Stimulated activated naive CD8-positive, alpha-beta T cell treated with anti-CD3 and anti-CD28 coated beads, Interleukin-15, Interleukin-2, amounts not matched to agents 100 U/mL and 50 U/mL, for 24 hours (primary cell): ENCODE results near the gene WDR36.

Source experiments
- ATAC-seq: fragments of 150-1000 bp; cut with Tn5 transposase; one replicate; pipeline ENCODE4 v1.10.0; 2021
- DNase-seq: peaks from one replicate; pipeline ENCODE4 v3.0.0; 2021

Gene WDR36

DNA sequence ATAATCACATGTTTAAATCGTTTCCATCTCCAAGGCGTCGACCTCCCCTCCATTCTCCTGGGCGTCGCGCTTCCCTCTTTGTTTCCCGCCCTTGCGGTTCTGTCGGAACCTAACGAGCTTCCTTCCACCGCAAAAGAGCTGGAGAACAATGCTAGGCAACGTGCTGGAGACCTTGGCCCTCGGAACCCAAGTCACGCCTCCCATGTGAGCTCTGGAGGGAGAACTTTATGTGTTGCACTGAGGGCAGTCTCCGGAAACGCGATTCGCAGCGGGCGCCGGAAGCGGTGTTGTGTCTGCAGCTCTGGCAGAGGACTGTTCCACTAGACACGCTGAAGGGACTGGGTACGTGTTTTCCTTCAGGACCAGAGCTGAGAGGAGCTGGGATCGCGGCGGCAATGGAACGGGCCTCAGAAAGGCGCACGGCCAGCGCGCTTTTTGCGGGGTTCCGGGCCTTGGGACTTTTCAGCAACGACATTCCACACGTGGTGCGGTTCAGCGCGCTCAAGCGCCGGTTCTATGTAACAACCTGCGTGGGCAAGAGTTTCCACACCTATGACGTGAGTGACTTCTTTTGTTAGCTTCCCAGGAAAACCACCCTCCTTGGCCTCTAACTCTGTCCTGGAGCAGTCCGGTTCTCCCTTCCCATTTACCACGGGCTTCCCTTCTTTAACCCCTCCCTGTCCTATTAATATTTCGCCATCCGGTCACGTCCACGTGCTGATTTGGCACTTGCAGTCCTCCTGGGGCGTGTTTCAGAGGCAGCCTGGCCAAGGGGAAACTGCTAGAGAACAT, at the start of gene WDR36:
TSS of gene WDR36 (plus strand) at position 287 of the 792 bp plus-strand sequence. CDS start at position 396, 109 bp downstream.
- DNase-seq (peak; percentile 90), ATAC-seq (peak; percentile 96)

DNA sequence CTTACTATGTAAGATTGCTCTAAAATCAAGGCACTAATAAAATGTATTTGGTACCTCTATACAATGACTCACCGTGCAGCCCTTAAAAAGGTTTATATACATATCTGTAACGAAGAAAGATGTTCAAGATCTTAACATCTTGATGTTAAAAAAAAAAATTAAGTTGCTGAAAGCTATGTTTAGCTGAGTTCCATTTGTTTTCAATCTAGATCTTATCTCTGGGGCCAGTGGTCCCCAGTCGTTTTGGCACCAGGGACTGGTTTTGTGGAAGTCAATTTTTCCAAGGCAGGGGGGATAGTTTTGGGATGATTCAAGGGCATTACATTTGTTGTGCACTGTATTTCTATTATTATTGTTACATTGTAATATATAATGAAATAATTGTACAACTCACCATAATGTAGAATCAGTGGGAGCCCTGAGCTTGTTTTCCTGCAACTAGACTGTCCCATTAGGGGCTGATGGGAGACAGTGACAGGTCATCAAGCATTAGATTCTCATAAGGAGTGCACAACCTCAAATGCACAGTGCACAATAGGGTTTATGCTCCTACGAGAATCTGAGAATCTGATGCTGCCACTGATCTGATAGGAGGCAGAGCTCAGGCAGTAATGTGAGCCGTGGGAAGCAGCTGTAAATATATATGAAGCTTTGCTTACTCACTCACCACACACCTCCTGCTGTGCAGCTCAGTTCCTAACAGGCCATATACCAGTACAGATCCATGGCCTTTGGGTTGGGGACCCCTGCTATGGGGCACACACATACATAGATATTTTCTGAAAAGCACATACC, 48.2 kb upstream of the WDR36 start:
- DNase-seq: no peak
- no peak for ATAC-seq

- DNase-seq: no peak
Observed at GRCh38 chr5:111058064-111058463, 34.1 kb upstream of the WDR36 start.

GRCh38 chr5:111060169-111060568, 32.0 kb upstream of the WDR36 start:
- ATAC-seq (no peak), DNase-seq (no peak)

More at GRCh38 chr5:111058064-111058463, 34.1 kb upstream of the WDR36 start:
- ATAC-seq: no peak

DNA sequence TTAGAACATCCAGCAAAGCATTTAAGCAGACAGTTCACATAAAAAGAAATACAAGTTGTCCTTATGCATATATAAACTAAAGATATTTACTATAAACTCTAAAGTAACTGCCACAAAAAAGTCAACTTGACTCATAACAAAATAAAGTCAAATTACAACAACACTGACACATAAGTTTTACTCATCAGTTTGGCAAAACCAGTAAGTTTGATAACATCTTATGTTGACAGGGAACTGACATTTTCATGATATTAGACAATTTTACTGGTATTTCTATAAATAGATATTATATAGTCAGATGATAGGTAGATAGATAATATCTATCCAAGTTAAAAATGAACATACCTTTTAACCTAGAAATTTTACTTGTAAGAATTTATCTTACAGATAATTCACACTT, 30.5 kb upstream of the WDR36 start:
- ATAC-seq: no peak
- DNase-seq: no peak

GRCh38 chr5:111063709-111064322, 28.3 kb upstream of the WDR36 start:
- DNase-seq (no peak), ATAC-seq (no peak)

- DNase-seq (no peak), ATAC-seq (no peak)
Observed at GRCh38 chr5:111066261-111066938, 25.7 kb upstream of the WDR36 start.

GRCh38 chr5:111068213-111068612, 23.9 kb upstream of the WDR36 start:
- no peak for DNase-seq
- ATAC-seq: no peak

GRCh38 chr5:111069839-111070238, 22.3 kb upstream of the WDR36 start:
- DNase-seq (no peak), ATAC-seq (no peak)

DNA sequence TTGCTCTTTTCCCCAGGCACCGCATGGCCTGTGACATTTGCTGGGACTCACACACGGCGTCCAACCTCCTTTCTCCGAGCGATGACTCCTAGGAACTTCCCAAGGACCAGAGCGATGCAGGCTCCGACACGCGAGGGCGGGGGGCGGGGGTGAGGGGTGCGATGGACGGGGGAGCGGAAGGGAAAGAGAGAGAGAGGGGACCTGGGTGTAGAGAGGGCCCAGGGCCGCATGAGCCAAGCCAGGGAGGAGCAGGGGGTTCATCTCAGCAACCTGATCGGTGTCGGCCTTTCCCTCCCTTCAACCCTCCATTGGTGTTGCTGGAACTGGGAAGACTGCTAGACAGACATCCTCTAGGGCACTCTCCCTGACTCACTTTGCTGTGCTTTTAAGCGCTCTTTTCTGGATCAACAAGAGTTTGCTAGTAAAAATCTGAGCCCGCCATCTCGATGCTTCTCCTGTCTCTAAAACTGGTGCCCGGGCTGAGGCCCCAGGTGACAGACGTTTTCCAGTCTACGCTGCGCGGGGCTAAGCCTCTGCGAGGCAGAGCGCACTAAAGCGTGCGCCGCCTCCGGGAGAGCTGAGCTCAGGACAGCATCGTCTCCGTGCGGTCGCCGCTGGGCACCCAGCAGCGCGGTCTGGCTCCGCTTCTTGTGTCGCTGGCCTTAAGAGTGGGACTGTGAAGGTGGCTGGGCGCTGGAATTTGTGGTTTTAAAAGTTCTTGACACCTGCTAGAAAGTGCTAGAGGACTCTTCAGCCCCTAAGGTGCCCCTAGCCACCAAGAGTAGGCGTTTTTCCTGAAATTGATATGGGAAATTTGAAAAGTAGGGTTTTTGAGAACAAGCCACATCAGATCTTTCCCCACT, 21.6 kb upstream of the WDR36 start:
- peak; percentile 70 for ATAC-seq
- DNase-seq: peak; percentile 43

DNA sequence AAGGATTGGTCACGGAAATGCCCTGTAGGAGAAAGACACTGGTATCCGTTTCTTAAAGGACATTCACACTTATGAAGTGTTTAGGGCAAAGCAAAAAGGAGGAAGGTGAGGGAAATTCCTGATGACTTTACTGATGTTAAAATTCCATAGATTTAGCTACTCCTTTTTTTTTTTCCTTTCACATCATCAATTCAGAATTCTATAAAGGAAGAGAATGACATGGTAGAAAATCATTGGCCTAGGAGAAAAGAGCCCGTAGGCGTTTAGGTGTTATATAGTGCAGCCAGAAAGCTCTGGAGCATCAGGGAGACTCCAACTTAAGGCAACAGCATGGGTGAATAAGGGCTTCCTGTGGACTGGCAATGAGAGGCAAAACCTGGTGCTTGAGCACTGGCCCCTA, 20.7 kb upstream of the WDR36 start, which contains the start of gene TSLP:
TSS of gene TSLP (plus strand) at position 301 of the 400 bp plus-strand sequence. CDS start 178 bp downstream, outside the sequence.
- ATAC-seq: no peak
- no peak for DNase-seq

DNA sequence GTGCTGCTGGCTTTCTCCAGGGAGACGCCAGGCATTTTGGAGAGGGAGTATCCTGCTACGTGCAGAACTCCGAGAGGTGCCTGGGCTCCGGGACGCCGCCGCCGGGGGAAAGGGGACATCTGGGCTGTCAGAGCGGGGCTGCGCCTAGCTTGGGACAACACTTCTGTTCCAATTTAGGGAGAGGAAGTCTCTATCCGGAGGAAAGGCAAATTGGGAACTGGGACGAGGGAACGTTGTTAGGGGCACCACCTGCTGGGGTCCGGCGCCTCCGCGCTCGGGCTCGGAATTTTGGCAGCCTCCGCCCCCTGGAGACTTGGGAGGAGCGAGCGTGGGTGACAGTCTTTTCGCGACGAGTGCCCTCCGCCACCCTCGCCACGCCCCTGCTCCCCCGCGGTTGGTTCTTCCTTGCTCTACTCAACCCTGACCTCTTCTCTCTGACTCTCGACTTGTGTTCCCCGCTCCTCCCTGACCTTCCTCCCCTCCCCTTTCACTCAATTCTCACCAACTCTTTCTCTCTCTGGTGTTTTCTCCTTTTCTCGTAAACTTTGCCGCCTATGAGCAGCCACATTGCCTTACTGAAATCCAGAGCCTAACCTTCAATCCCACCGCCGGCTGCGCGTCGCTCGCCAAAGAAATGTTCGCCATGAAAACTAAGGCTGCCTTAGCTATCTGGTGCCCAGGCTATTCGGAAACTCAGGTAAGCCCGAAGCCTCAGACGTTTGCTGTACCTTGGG, 19.0 kb upstream of the WDR36 start:
- peak; percentile 75 for DNase-seq
- peak; percentile 87 for ATAC-seq

- DNase-seq (no peak), ATAC-seq (no peak)
Observed at GRCh38 chr5:111074244-111074643, 17.9 kb upstream of the WDR36 start.

- DNase-seq (no peak), ATAC-seq (peak; percentile 57)
Observed at GRCh38 chr5:111075520-111075919, 16.6 kb upstream of the WDR36 start.

GRCh38 chr5:111076091-111076490, 16.1 kb upstream of the WDR36 start:
- DNase-seq (no peak), ATAC-seq (no peak)

DNA sequence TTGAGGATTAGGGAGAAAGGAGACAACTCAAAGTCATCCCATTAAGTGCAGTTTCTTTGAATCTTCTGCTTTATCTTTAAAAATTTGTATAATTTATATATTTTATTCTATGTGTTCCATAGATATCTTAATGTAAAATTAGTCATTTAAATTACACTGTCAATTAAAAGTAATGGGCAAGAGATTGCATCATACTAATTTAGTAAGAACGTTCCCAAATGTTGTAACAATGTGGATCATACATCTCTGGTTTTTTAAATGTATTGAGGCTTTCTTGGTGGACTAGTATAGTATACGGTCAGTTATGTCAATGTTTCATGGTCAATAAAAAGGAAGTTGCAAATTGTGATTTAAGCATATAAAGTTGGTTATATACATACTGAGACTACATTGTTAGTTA, 14.5 kb upstream of the WDR36 start:
- ATAC-seq: no peak

DNA sequence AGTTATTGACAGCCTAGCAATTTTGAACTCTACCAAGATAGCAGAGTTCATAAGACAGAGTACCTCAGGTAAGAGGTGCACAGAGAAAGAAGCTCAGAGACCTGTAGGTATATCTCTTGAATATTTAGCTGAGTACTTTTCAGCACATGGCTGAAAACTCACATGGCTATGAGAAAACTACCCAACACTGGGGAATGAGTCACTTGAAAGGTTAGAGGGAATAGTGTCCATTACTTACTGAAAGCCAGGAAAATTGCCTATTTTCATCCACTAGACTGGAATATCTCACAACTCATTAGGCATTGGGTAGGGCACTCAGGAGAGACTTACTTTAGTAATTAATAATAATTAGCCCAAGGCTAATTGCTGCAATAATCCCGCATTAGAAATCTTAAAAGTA, 12.3 kb upstream of the WDR36 start:
- no peak for ATAC-seq
- DNase-seq: no peak

More for the DNA sequence above, 14.5 kb upstream of the WDR36 start:
- no peak for DNase-seq

- DNase-seq (no peak), ATAC-seq (no peak)
Observed at GRCh38 chr5:111083323-111083722, 8.8 kb upstream of the WDR36 start.

GRCh38 chr5:111095982-111096381, 3.8 kb downstream of the WDR36 start:
- DNase-seq (no peak), ATAC-seq (no peak)

DNA sequence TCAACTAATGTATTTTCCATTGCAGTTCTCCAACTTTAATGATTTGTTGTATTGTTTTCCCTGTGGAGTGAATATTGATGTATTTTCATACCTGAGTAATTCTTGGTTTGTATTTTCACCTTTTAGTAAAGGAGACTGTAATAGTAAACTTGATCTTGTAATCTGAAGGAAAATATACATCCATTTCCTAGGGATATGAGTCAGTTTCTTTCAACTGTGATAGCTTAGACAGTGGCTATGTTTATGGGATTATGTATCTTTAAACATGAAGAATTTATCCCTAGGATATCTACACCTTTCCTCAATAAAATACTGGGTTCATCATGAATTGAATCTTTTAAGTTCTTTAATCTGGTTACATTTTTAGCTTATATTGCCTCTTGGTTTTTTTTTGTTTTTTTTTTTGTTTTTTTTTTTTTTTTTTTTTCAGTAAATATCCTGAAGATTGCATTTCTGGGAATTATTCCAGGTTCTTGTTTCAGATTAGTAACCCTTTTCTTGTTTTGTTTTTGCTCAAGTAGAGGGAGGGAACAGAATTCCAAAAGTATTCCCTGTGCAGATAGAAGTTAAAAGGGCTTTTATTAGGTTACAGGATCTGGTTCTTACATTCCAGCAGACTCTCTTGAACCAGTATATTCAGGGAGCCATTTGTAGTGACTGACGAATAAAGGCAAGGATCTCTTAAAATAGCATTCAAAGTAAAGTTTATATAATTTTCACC, 7.1 kb downstream of the WDR36 start:
- ATAC-seq (no peak), DNase-seq (no peak)
